ENCODE data around the gene USP25.
A peak's percentile ranks its signal among the peaks of the same experiment; 100 is the strongest.

USP25 gene

GRCh38 chr21:15823486-15824150, 93.8 kb downstream of the USP25 start:
- no peak for DNase-seq

- no peak for DNase-seq
Measured at GRCh38 chr21:15825700-15826099, 95.9 kb downstream of the USP25 start.

GRCh38 chr21:15826147-15826780, 96.5 kb downstream of the USP25 start:
- peak in 2 of 3 donors; percentile 7 to 18 for DNase-seq

- no peak for DNase-seq
Measured at GRCh38 chr21:15826908-15827601, 97.3 kb downstream of the USP25 start.

- DNase-seq: no peak
Measured at GRCh38 chr21:15831497-15831896, 101.7 kb downstream of the USP25 start.

- DNase-seq: peak in 1 of 3 donors; percentile 10
Measured at GRCh38 chr21:15837645-15838044, 107.9 kb downstream of the USP25 start.

GRCh38 chr21:15839026-15839425, 109.2 kb downstream of the USP25 start:
- DNase-seq: no peak

GRCh38 chr21:15839601-15840000, 109.8 kb downstream of the USP25 start:
- no peak for DNase-seq

GRCh38 chr21:15840406-15840805, 110.6 kb downstream of the USP25 start:
- no peak for DNase-seq

GRCh38 chr21:15841856-15842564, 112.2 kb downstream of the USP25 start:
- DNase-seq: no peak

GRCh38 chr21:15842565-15842880, 112.7 kb downstream of the USP25 start:
- DNase-seq: no peak

- no peak for DNase-seq
Measured at GRCh38 chr21:15843766-15844165, 114.0 kb downstream of the USP25 start.

GRCh38 chr21:15848634-15849560, 119.1 kb downstream of the USP25 start:
- no peak for DNase-seq

GRCh38 chr21:15849927-15850326, 120.1 kb downstream of the USP25 start:
- no peak for DNase-seq

GRCh38 chr21:15850645-15851044, 120.9 kb downstream of the USP25 start:
- DNase-seq: no peak

- DNase-seq: no peak
Measured at GRCh38 chr21:15852146-15852545, 122.4 kb downstream of the USP25 start.

- no peak for DNase-seq
Measured at GRCh38 chr21:15853126-15853525, 123.3 kb downstream of the USP25 start.

GRCh38 chr21:15856813-15857212, 127.0 kb downstream of the USP25 start:
- DNase-seq: no peak

GRCh38 chr21:15857740-15858139, 128.0 kb downstream of the USP25 start:
- DNase-seq: no peak

GRCh38 chr21:15860541-15860940, 130.8 kb downstream of the USP25 start:
- DNase-seq: no peak

- DNase-seq: no peak
Measured at GRCh38 chr21:15868940-15869339, 139.2 kb downstream of the USP25 start.

GRCh38 chr21:15870819-15871218, 141.0 kb downstream of the USP25 start:
- no peak for DNase-seq

- DNase-seq: no peak
Measured at GRCh38 chr21:15872236-15872635, 142.5 kb downstream of the USP25 start.

Data from suppressor macrophage treated with lipopolysaccharide for 1 hour (primary cell).